Nephron progenitor cell (in vitro differentiated cells): ENCODE data around the gene DTNB.

Source experiments
- DNase-seq: peaks from one replicate; pipeline ENCODE4 v3.0.0; 2021
- H3K27ac Mint-ChIP-seq: 2 replicates; pipeline ENCODE4 v1.8.0; 2021; ENCODE audit warnings: mild to moderate bottlenecking, moderate library complexity, mixed read lengths
- H3K27me3 Mint-ChIP-seq: 2 replicates; pipeline ENCODE4 v1.8.0; 2021; ENCODE audit warnings: mild to moderate bottlenecking, low read depth, mixed read lengths; ENCODE audit not compliant: poor library complexity
- H3K36me3 Mint-ChIP-seq: 2 replicates; pipeline ENCODE4 v1.8.0; 2021; ENCODE audit warnings: low read depth, mixed read lengths
- H3K4me1 Mint-ChIP-seq: 2 replicates; pipeline ENCODE4 v1.8.0; 2021; ENCODE audit warnings: mixed read lengths
- H3K4me3 Mint-ChIP-seq: 2 replicates; pipeline ENCODE4 v1.8.0; 2021; ENCODE audit warnings: mild to moderate bottlenecking, moderate library complexity, mixed read lengths
- H3K9me3 Mint-ChIP-seq: 2 replicates; pipeline ENCODE4 v1.8.0; 2021; ENCODE audit warnings: mild to moderate bottlenecking, moderate library complexity, mixed read lengths
- CTCF ChIP-seq: fragments of 200-600 bp; sonication (generic); IDR thresholded peaks from 2 replicates; pipeline ENCODE4 v1.5.0; 2021; ENCODE audit warnings: antibody characterized with exemption

DTNB gene

DNA sequence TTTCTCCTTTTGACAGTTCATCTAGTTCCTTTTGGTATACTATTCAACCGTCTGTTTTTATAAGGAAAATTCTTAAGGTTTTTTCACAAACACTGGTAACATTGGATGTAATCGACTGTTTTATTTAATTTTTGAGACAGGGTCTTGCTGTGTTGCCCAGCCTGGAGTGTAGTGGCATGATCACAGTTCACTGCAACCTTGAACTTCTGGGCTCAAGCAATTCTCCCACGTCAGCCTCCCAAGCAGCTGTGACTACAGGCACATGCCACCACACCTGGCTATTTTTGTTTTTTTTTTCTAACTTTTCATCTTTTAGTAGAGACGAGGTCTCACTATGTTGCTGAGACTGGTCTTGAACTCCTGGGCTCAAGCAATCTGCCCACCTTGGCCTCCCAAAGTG is 227.3 kb downstream of the DTNB start:
- Mint-ChIP-seq H3K4me3 (no peak overlapping the region), H3K36me3 (peaks cover 34% of the 10 kb centered on the region), H3K4me1 (no peaks in the 10 kb centered on the region), H3K27ac (no peak overlapping the region), H3K27me3 (no peaks in the 10 kb centered on the region), H3K9me3 (no peaks in the 10 kb centered on the region)
- DNase-seq: no peak
- no peak for TF ChIP-seq CTCF

DNA sequence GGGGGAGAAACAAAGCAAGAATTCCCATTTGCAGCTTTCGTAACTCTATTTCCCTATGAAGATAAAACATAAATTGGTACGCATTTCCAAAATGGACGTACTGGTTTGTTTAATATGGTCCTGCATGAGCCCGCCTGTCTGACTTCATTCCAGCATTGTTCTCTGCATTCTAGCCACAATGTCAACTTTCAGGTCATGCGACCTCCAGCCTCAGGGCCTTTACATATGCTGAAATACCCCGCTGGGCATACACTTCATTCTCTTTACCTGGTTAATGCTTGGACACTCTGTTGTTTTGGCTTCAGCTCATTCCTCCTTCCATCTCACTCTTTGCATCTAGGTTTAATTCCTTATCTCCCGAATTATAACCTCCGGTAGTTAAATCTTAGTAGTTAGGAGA is 227.9 kb downstream of the DTNB start:
- Mint-ChIP-seq H3K27me3 (no peaks in the 10 kb centered on the region), H3K4me3 (no peak overlapping the region), H3K9me3 (no peaks in the 10 kb centered on the region), H3K27ac (no peak overlapping the region), H3K4me1 (no peaks in the 10 kb centered on the region), H3K36me3 (peaks cover 31% of the 10 kb centered on the region)
- TF ChIP-seq CTCF: no peak
- no peak for DNase-seq

GRCh38 chr2:25444608-25445270 is 228.6 kb downstream of the DTNB start:
- Mint-ChIP-seq H3K27ac (no peak overlapping the region), H3K4me1 (no peaks in the 10 kb centered on the region), H3K9me3 (no peaks in the 10 kb centered on the region), H3K4me3 (no peak overlapping the region), H3K36me3 (peaks cover 26% of the 10 kb centered on the region), H3K27me3 (no peaks in the 10 kb centered on the region)
- no peak for TF ChIP-seq CTCF
- no peak for DNase-seq

- Mint-ChIP-seq H3K27me3 (peaks cover 2% of the 10 kb centered on the region), H3K27ac (no peak overlapping the region), H3K9me3 (no peaks in the 10 kb centered on the region), H3K4me1 (no peaks in the 10 kb centered on the region), H3K36me3 (peaks cover 18% of the 10 kb centered on the region), H3K4me3 (no peak overlapping the region)
- TF ChIP-seq CTCF: no peak
- no peak for DNase-seq
Observed at GRCh38 chr2:25443766-25444165, 229.6 kb downstream of the DTNB start.

GRCh38 chr2:25441353-25441752 is 232.0 kb downstream of the DTNB start:
- Mint-ChIP-seq H3K36me3 (peaks cover 15% of the 10 kb centered on the region), H3K9me3 (no peaks in the 10 kb centered on the region)

More at GRCh38 chr2:25441353-25441752, 232.0 kb downstream of the DTNB start:
- no peaks in the 10 kb centered on the region for H3K4me1 Mint-ChIP-seq
- no peak for DNase-seq
- H3K4me3 Mint-ChIP-seq: no peak overlapping the region
- no peak overlapping the region for H3K27ac Mint-ChIP-seq
- no peak for TF ChIP-seq CTCF
- peaks cover 6% of the 10 kb centered on the region for H3K27me3 Mint-ChIP-seq
